ENCODE data around the gene PRSS53. TPM values are rescaled to one million over a fixed set of nuclear protein-coding genes. Genes with fewer than 3 reads are reported as not detected.
A peak's percentile ranks its signal among the peaks of the same experiment; 100 is the strongest.

Gene PRSS53
- total and polyA plus RNA-seq, 12 donors: 0.21 to 2.9 (median 0.51) TPM

DNA sequence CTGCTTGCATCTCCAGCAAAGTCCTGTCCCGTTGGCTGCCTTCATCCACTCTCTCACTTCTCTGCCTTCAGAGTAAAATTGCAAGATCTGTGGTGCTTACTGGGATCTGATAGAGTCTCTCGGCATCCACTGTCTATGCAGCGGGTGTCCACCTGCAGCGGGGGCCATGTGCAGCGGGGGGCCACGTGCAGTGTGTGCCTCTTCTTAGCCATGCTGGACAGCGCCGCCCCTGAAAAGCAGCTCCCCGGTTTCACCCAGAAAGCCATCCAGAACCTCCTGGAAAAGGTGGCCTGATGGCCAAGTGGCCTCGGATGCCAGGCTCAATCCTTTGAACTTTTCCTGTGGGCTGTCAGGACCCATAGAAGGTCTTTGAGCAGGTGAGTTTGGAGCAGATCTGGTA, 45.9 kb downstream of the PRSS53 start:
- Histone ChIP-seq H3K4me1 (no peaks in the 10 kb centered on the region), H3K36me3 (peaks cover 0 to 63% (median 45%) of the 10 kb centered on the region in 9 donors), H3K4me3 (no peak overlapping the region), H3K27me3 (no peaks in the 10 kb centered on the region), H3K27ac (no peak overlapping the region), H3K9me3 (no peaks in the 10 kb centered on the region)
- intact Hi-C loops (cut with DNase I): no loop called here
- no peak for DNase-seq
- no peak for ATAC-seq
- WGBS, 2 donors: 90 to 92% methylated on average over 10 of the region's 10 CpGs
- TF ChIP-seq, protein P1, sequence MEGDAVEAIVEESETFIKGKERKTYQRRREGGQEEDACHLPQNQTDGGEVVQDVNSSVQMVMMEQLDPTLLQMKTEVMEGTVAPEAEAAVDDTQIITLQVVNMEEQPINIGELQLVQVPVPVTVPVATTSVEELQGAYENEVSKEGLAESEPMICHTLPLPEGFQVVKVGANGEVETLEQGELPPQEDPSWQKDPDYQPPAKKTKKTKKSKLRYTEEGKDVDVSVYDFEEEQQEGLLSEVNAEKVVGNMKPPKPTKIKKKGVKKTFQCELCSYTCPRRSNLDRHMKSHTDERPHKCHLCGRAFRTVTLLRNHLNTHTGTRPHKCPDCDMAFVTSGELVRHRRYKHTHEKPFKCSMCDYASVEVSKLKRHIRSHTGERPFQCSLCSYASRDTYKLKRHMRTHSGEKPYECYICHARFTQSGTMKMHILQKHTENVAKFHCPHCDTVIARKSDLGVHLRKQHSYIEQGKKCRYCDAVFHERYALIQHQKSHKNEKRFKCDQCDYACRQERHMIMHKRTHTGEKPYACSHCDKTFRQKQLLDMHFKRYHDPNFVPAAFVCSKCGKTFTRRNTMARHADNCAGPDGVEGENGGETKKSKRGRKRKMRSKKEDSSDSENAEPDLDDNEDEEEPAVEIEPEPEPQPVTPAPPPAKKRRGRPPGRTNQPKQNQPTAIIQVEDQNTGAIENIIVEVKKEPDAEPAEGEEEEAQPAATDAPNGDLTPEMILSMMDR (IDR thresholded peaks at IDR 0.05): no peak

GRCh38 chr16:31038993-31039392, 49.8 kb downstream of the PRSS53 start:
- H3K36me3 ChIP-seq: peaks cover 0 to 97% (median 54%) of the 10 kb centered on the region in 9 donors
- intact Hi-C loops (cut with DNase I): loop anchor here in 3 of 10 donors (5.0 to 10.0 kb wide), 2 partner anchors 33 to 54 kb away; partner anchors contain the start of genes ZNF646 (in 2 of the 3), ZNF668 (in 2 of the 3) and HSD3B7 (in 1 of the 3)
- 96 to 98% methylated on average over 2 of the region's 2 CpGs for WGBS, 2 donors
- TF ChIP-seq, protein P1 (IDR thresholded peaks at IDR 0.05): no peak
- H3K4me1 ChIP-seq: peaks cover 0 to 29% (median 12%) of the 10 kb centered on the region in 9 donors
- no peaks in the 10 kb centered on the region for H3K9me3 ChIP-seq
- no peaks in the 10 kb centered on the region for H3K27me3 ChIP-seq
- no peak overlapping the region for H3K27ac ChIP-seq
- DNase-seq (no peak), ATAC-seq (no peak)
- H3K4me3 ChIP-seq: no peak overlapping the region

DNA sequence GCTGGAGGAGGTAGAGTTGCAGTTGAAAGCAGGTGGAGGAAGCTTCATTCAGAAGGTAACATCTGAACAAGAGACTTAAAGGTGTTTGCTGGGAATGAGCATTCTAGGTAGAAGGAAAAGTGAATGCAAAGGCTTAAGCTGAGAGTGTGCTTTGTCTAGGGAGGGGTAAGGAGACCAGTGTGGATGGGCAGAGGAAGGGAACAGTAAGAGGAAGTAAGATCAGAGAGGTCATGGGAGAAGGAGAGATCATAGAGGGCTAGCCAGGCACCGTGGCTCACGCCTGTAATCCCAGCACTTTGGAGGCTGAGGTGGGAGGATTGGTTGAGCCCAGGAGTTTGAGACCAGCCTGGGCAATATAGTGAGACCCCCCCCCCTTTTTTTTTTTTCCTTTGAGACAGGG, 52.1 kb downstream of the PRSS53 start:
- no peak for ATAC-seq
- no peak overlapping the region for H3K4me3 ChIP-seq
- H3K4me1 ChIP-seq: peaks cover 0 to 40% (median 20%) of the 10 kb centered on the region in 9 donors
- H3K27me3 ChIP-seq: no peaks in the 10 kb centered on the region
- H3K27ac ChIP-seq: peak overlapping the region in 1 of 10 donors; percentile 2
- intact Hi-C loops (cut with DNase I): loop anchor here in 3 of 10 donors (5.0 to 10.0 kb wide), 2 partner anchors 36 to 52 kb away; partner anchors contain the start of genes ZNF646 (in 2 of the 3), ZNF668 (in 2 of the 3) and HSD3B7 (in 1 of the 3)
- DNase-seq: no peak
- no peaks in the 10 kb centered on the region for H3K9me3 ChIP-seq
- H3K36me3 ChIP-seq: peaks cover 0 to 74% (median 44%) of the 10 kb centered on the region in 9 donors
- WGBS, 2 donors: 50 to 79% methylated on average over 2 of the region's 2 CpGs
- TF ChIP-seq, protein P1 (IDR thresholded peaks at IDR 0.05): no peak

- Histone ChIP-seq H3K27me3 (no peaks in the 10 kb centered on the region), H3K4me3 (peak overlapping the region; percentile 74 to 96 (median 90)), H3K9me3 (no peaks in the 10 kb centered on the region), H3K27ac (peak overlapping the region; percentile 90 to 99 (median 96)), H3K36me3 (peaks cover 0 to 47% (median 19%) of the 10 kb centered on the region in 9 donors), H3K4me1 (peaks cover 0 to 40% (median 20%) of the 10 kb centered on the region in 9 donors)
- DNase-seq: peak; percentile 90 to 94
- TF ChIP-seq, protein P1 (IDR thresholded peaks at IDR 0.05): no peak
- 1% methylated on average over 47 of the region's 47 CpGs for WGBS, 2 donors
- peak; percentile 77 to 93 (median 87) for ATAC-seq
- intact Hi-C loops (cut with DNase I): loop anchor here in 8 of 10 donors (1.0 to 10.0 kb wide), 13 partner anchors 37 to 425 kb away; partner anchors contain the start of genes ZNF646 (in 7 of the 8), ZNF668 (in 7 of the 8), HSD3B7 (in 3 of the 8) and ARMC5 (in 1 of the 8)
Measured at GRCh38 chr16:31033709-31034492, 54.8 kb downstream of the PRSS53 start.

Other genes with a start within 250 kb of the PRSS53 start
- gene BCL7C, start 194.9 kb downstream of the PRSS53 start, total RNA-seq: 10 to 100 TPM; 24.2 to 31.3 (median 27.0) TPM
- 10 to 100 TPM; 30.5 to 68.8 TPM for gene BCL7C, start 194.9 kb downstream of the PRSS53 start, polyA plus RNA-seq
- 10 to 100 TPM in 9 of 10 donors, 1 to 10 TPM in 1; 8.6 to 28.2 (median 19.9) TPM for gene CTF1, start 192.3 kb downstream of the PRSS53 start, total RNA-seq
- gene CTF1, start 192.3 kb downstream of the PRSS53 start, polyA plus RNA-seq: 10 to 100 TPM in 1 of 2 donors, 1 to 10 TPM in 1; 6.5 to 10.4 TPM
- gene FBXL19, start 165.4 kb downstream of the PRSS53 start, total RNA-seq: 1 to 10 TPM; 4.1 to 8.7 (median 5.8) TPM
- 10 to 100 TPM in 1 of 2 donors, 1 to 10 TPM in 1; 5.4 to 14.1 TPM for gene FBXL19, start 165.4 kb downstream of the PRSS53 start, polyA plus RNA-seq
- gene ORAI3, start 139.9 kb downstream of the PRSS53 start, total RNA-seq: 10 to 100 TPM in 8 of 10 donors, 1 to 10 TPM in 2; 7.8 to 19.8 (median 11.4) TPM
- 10 to 100 TPM; 10.1 to 15.4 TPM for gene ORAI3, start 139.9 kb downstream of the PRSS53 start, polyA plus RNA-seq
- 10 to 100 TPM in 2 of 10 donors, 1 to 10 TPM in 8; 7.5 to 11.4 (median 9.2) TPM for gene SETD1A, start 131.2 kb downstream of the PRSS53 start, total RNA-seq
- 10 to 100 TPM in 1 of 2 donors, 1 to 10 TPM in 1; 5.8 to 11.2 TPM for gene SETD1A, start 131.2 kb downstream of the PRSS53 start, polyA plus RNA-seq
- 10 to 100 TPM in 1 of 10 donors, 1 to 10 TPM in 9; 3.3 to 13.3 (median 5.3) TPM for gene HSD3B7, start 103.7 kb downstream of the PRSS53 start, total RNA-seq
- 10 to 100 TPM in 1 of 2 donors, 1 to 10 TPM in 1; 6.8 to 12.2 TPM for gene HSD3B7, start 103.7 kb downstream of the PRSS53 start, polyA plus RNA-seq
- gene STX1B, start 78.3 kb downstream of the PRSS53 start, total RNA-seq: 1 to 10 TPM in 6 of 10 donors, under 1 TPM in 4; 0.20 to 2.3 (median 1.1) TPM
- gene STX1B, start 78.3 kb downstream of the PRSS53 start, polyA plus RNA-seq: under 1 TPM; 0.07 to 0.29 TPM
- gene STX4, start 55.4 kb downstream of the PRSS53 start, total RNA-seq: 10 to 100 TPM; 31.8 to 53.8 (median 38.6) TPM
- gene STX4, start 55.4 kb downstream of the PRSS53 start, polyA plus RNA-seq: 10 to 100 TPM; 76.9 to 89.2 TPM
- 1 to 10 TPM; 3.6 to 8.2 (median 4.5) TPM for gene ZNF668, start 14.7 kb downstream of the PRSS53 start, total RNA-seq
- gene ZNF668, start 14.7 kb downstream of the PRSS53 start, polyA plus RNA-seq: 1 to 10 TPM; 7.2 to 7.6 TPM
- 10 to 100 TPM in 3 of 10 donors, 1 to 10 TPM in 7; 7.5 to 12.0 (median 8.7) TPM for gene ZNF646, start 14.5 kb downstream of the PRSS53 start, total RNA-seq
- 1 to 10 TPM; 2.7 to 7.6 TPM for gene ZNF646, start 14.5 kb downstream of the PRSS53 start, polyA plus RNA-seq
- gene VKORC1, start 5.9 kb upstream of the PRSS53 start, total RNA-seq: 10 to 100 TPM; 27.0 to 68.1 (median 31.8) TPM
- 100 to 1,000 TPM in 1 of 2 donors, 10 to 100 TPM in 1; 46.2 to 139 TPM for gene VKORC1, start 5.9 kb upstream of the PRSS53 start, polyA plus RNA-seq
- 10 to 100 TPM; 62.8 to 90.9 (median 74.7) TPM for gene BCKDK, start 19.4 kb upstream of the PRSS53 start, total RNA-seq
- 10 to 100 TPM; 26.1 to 57.2 TPM for gene BCKDK, start 19.4 kb upstream of the PRSS53 start, polyA plus RNA-seq
- 10 to 100 TPM; 51.9 to 79.9 (median 66.0) TPM for gene KAT8, start 28.7 kb upstream of the PRSS53 start, total RNA-seq
- 100 to 1,000 TPM in 1 of 2 donors, 10 to 100 TPM in 1; 56.3 to 107 TPM for gene KAT8, start 28.7 kb upstream of the PRSS53 start, polyA plus RNA-seq
- under 1 TPM in 4 of 10 donors, not detected in 6; 0.15 to 0.57 (median 0.25) TPM for gene PRSS8, start 46.8 kb upstream of the PRSS53 start, total RNA-seq
- under 1 TPM in 1 of 2 donors, not detected in 1; 0.09 TPM for gene PRSS8, start 46.8 kb upstream of the PRSS53 start, polyA plus RNA-seq
- gene PRSS36, start 61.1 kb upstream of the PRSS53 start, total RNA-seq: 1 to 10 TPM in 6 of 10 donors, under 1 TPM in 4; 0.30 to 3.1 (median 1.3) TPM
- 1 to 10 TPM; 1.2 to 3.4 TPM for gene PRSS36, start 61.1 kb upstream of the PRSS53 start, polyA plus RNA-seq
- gene FUS, start 91.2 kb upstream of the PRSS53 start, total RNA-seq: 100 to 1,000 TPM; 127 to 174 (median 140) TPM
- 100 to 1,000 TPM; 116 to 240 TPM for gene FUS, start 91.2 kb upstream of the PRSS53 start, polyA plus RNA-seq
- 10 to 100 TPM in 2 of 10 donors, 1 to 10 TPM in 8; 1.7 to 26.1 (median 2.8) TPM for gene PYCARD, start 113.8 kb upstream of the PRSS53 start, total RNA-seq
- gene PYCARD, start 113.8 kb upstream of the PRSS53 start, polyA plus RNA-seq: 10 to 100 TPM in 1 of 2 donors, 1 to 10 TPM in 1; 8.3 to 13.9 TPM
- gene TRIM72, start 125.2 kb upstream of the PRSS53 start, total RNA-seq: 1 to 10 TPM in 6 of 10 donors, under 1 TPM in 4; 0.61 to 4.8 (median 1.2) TPM
- gene TRIM72, start 125.2 kb upstream of the PRSS53 start, polyA plus RNA-seq: 1 to 10 TPM in 1 of 2 donors, under 1 TPM in 1; 0.51 to 1.2 TPM
- not detected for gene PYDC1, start 128.2 kb upstream of the PRSS53 start, total RNA-seq
- gene PYDC1, start 128.2 kb upstream of the PRSS53 start, polyA plus RNA-seq: not detected
- gene ITGAM, start 171.0 kb upstream of the PRSS53 start, total RNA-seq: 10 to 100 TPM in 2 of 10 donors, 1 to 10 TPM in 8; 1.2 to 24.1 (median 3.2) TPM
- gene ITGAM, start 171.0 kb upstream of the PRSS53 start, polyA plus RNA-seq: 1 to 10 TPM; 1.8 to 3.4 TPM